SKM-1 (cell line): ENCODE results near the gene LRRC38.

Experiments used
- DNase-seq: peaks from one replicate; lab custom pipeline; 2025; ENCODE audit not compliant: unreplicated experiment; lab: John Stamatoyannopoulos, UW

The LRRC38 gene

GRCh38 chr1:13517193-13517812 lies 3.5 kb upstream of the LRRC38 start:
- no peak for DNase-seq

DNA sequence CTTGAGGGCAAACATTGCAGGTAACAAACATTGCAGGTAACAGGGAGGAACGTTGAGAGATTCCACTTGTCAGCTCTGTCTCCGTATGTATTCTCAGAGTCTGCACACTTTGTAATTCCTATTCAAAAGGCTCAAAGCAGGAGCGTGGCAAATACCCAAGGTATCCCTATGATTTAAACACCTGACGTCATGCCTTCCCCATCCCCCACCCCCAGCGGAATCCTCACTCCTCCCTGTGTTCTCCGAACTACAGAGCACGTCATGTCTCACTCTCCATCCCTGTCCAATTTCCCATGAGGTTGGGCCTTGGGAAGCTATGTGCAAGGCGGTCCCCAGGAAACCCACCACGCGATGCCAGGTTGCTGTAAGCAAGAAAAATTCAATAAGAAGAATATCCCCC lies 2.8 kb upstream of the LRRC38 start:
- DNase-seq = no peak

GRCh38 chr1:13514821-13515220 lies 1.0 kb upstream of the LRRC38 start:
- no peak for DNase-seq

DNA sequence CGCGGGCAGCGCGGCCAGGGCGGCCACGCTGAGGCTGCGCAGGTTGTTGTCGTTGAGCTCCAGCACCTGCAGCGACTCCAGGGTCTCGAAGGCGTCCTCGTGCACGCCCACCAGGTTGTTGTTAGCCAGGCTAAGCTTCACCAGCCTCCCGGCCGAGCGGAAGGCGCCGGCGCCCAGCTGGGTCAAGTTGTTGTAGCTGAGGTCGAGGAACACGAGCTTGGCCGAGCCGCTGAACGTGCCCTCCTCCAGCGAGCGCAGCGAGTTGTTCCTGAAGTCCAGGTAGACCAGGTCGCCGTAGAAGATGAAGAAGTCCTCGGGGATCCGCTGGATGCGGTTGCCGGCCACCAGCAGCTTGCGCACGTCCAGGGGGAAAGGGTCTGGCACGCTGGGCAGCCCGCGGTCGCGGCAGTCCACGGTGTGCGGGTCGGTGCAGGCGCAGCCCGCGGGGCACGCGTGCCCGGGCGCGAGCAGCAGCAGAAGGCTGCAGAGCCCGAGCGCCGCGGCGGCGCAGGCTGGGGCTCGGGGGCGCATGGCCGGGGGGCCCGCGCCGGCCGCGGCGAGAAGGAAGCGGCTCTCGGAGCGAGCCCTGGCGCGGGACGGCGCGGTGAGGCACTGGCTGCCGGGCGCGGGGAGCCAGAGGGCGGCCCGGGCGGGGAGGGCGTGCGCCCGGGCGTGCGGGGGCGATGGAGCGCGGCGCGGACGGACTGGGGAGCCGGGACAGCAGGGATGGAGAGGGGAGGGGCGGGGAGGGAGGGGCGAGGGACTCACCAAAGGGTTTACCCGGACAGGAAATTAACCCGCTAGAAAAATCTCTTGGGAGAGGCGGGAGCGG lies 524 bp downstream of the LRRC38 start:
- DNase-seq = no peak

- DNase-seq = no peak
Measured at GRCh38 chr1:13512472-13512871, 1.3 kb downstream of the LRRC38 start.

DNA sequence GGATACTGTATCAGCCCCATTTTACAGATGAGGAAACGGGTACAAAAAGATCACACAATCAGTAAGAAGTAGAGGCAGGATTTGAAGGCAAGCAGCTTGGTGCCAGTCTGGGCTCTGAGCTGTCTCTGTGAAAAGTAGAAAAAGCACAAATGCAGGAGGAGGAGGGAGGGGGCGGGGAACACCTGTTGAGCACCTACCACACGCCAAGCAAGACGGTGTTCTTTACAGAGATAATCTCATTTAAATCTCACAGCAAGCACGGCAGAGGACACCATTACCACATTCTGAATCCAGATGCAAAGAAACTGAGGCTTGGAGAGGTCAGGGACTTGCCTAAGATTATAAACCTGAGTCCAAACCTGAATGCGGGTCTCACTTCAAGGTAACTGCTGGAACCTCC lies 3.3 kb downstream of the LRRC38 start:
- DNase-seq = no peak

- no peak for DNase-seq
Measured at GRCh38 chr1:13507075-13507474, 6.7 kb downstream of the LRRC38 start.

DNA sequence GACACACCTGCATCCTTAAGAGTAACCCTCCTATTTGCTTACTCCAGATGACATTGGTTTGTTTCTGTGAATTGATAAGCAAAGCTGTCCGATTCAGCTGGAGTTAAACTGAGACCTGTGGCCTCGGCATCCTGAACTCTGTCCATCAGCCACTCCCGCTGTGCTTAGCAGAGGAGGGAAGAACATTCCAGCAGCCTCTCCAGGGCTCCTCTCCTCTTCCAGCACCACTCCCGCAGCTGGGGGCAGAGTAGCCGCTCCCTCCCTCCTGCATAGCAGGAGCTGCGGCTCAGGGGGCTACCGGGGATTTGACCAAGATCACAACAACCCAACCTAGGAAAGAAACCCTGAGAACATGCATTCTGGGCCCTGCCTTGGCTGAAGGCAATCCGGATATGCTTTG lies 8.8 kb downstream of the LRRC38 start:
- no peak for DNase-seq

DNA sequence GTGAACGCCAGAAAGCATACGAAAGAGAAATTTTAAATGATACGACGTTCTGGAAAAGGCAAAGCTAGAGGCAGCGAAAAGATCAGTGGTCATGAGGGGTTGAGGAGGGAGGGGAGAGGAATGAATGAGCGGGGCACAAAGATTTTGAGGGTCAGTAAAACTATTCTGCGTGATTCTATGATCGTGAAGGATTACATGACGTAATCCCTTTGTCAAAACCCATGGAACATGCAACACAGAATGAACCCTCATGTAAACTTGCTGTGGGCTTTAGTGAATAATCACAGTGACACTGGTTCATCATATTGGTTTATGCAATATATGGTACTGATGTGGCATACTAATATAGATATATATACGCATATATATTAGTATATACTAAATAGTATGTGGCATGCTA lies 13.0 kb downstream of the LRRC38 start:
- DNase-seq = no peak

DNA sequence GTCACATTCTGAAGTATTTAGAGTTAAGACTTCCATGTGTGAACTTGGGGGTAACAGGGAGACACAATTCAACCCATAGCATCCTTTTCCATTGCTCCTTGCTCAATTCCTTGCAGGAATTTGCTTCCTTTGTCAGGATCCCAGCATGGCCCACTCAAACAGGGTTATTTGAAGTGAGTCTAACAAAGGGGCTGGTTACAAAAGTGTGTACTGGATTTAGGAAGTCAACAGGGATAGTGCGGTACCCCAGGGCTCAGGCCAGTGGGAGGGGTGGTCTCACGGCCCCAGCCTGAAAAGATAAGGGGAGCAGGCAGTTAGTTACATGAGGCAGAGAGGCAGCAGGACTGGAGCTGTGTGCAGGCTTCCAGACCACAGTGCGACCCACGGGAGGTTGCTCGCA lies 14.4 kb downstream of the LRRC38 start:
- DNase-seq = no peak

- no peak for DNase-seq
Measured at GRCh38 chr1:13498553-13498952, 15.2 kb downstream of the LRRC38 start.

DNA sequence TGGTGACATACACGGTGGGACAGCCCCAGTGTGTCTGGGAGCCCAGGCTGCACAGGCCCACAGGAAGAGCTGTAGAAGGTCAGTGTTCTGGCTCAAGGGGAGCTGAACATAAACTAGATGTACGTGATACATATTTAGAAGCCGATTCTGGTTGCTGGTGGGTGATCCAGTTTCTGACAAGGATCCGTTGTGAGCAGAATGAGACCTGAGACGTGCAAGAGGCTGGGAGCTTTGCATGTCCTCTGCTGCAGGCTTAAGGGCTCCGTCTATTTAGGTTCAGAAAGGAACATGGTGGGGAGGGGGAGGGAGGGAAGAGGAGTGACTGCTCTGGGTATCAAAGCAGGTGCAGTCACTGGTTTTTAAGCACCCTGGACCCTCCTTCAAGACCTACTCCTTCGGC lies 18.6 kb downstream of the LRRC38 start:
- DNase-seq = no peak

GRCh38 chr1:13494712-13495111 lies 19.1 kb downstream of the LRRC38 start:
- DNase-seq = no peak

GRCh38 chr1:13494025-13494424 lies 19.8 kb downstream of the LRRC38 start:
- no peak for DNase-seq

DNA sequence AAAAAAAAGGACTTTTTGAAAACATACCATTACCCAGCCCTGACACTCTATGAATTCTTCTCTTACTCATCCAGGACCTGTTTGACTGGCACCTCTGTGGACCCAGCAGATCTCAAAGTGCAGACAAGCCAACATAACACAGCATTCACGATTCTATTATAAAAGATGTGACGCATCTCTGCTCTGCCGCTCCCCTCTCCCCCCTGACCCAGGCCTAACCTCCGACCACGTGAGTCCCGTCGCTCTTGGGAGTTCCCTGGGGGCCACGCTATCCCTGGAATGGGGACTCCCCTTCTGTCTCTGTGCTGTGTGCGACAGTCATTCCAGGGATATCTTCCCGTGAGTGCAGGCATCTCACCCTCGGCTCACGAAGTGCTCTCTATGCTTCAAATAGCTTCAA lies 21.1 kb downstream of the LRRC38 start:
- no peak for DNase-seq

DNA sequence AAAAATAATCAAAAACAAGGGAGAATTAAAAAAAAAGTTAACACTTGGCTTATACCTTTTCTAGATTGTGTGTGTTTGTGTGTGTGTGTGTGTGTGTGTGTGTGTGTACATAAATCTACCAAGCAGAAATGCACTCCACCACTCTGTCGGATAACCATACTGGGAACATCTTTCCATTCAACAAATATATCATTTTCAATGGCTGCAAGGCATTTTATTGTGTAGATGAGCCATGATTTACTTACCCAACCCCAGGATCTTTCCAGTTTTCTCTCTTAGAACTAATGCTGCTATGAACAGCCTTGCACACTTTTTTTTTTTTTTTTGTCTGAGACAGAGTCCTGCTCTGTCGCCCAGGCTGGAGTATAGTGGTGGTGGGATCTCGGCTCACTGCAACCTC lies 25.8 kb downstream of the LRRC38 start:
- no peak for DNase-seq

DNA sequence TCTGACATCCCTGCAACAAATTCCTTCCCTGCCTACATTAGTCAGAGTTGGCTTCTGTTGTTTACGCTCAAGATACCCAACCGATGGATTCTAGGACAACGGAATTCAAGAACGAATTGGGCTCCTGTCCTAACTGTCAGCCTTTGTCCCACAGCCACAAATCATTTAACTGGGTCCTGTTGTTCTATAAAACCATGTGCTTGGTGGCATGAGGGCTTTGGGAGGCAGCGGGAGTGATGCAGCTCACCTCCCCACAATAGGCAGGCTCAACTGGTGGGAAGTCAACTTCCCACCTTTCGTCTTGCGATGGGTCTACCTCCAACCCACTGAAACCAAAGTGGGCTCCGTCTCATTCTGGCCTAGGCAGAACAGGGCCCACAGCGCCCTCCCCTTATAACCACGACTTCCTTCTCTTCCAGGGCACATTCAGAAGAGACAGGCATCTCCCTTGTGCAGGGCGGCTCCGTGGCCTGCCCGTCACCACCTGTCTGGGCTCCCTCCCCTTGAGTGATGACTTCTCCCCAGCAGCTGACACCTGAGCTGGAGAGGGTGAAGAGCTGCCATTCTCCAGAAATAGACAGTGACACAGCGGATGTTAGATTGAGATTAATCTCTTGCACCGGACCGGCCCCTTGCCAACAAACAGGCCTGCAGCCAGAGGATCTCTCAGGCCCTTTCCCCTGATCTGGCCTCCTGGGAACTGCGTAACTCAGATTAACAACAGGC lies 26.5 kb downstream of the LRRC38 start:
- DNase-seq = no peak

DNA sequence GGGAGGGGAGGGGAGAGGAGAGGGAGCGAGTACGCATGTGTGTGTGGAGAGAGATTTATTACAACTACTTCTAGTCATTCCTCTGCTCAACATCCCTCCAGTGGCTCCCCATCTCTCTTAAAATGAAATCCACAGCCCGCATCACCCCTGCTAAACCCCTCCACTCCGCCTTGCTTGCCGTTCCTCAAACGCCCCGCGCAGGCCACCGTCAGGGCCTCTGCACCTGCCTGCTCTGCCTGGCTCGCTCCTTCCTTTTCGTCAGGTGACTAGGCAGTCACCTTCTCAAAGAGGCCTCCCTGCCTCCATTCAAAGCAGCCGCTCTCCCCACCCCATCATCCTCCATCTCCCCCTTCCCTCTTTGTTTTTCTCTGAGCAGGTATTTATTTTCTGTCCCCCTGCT lies 29.9 kb downstream of the LRRC38 start:
- no peak for DNase-seq

DNA sequence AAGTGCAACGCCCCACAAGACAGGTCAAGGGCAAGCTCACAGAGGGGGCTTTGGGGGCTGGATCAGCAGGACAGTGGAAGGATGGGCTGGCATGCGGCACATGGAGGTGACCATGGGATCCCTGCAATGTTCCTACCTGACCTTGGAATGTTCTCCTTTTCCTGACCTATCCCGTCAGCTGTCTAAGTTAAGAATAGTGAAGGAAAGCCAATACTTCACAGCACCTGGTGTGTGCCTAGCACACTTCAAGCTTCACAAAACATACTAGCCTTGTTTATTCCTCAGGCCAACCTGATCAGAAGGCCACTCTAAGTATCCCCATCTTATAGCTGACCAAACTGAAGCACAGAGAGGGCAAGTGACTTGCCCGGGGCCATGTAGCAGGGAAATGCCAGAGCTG lies 31.2 kb downstream of the LRRC38 start:
- DNase-seq = no peak

DNA sequence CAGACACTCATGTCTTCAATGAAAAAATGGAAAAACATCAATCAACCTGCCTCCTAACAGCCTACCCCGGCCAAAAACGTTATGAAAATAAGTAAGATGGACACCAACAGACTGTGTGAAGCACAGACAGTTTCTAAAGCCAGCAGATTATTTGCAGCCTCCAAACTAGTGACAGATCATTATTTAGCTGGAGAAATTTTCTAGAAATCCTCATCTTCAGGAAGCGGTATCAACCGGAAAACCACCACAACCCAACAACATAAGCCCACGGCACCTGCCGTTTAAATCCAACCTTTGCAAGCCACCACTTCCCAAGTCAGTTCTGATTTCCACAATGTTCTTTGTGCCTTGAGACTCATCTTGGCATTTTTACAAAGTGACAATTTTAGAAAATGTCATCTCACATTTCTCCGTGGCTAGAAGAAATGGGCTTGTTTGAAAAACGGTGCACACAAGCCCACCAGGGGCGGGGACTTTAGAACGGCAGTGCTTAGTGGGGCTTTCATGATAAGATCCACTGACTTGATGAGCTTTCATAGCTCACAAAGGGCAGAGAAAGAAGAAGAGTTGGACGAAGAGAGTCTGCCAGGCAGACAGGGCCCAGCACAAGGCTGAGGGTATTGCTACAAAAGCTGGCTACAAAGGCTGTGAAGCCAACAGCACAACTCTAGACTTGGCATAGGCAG lies 34.5 kb downstream of the LRRC38 start:
- no peak for DNase-seq

- DNase-seq = no peak
Measured at GRCh38 chr1:13478692-13479091, 35.1 kb downstream of the LRRC38 start.

GRCh38 chr1:13469343-13469742 lies 44.5 kb downstream of the LRRC38 start:
- DNase-seq = no peak
